ENCODE results near the gene WRAP53.

DNA sequence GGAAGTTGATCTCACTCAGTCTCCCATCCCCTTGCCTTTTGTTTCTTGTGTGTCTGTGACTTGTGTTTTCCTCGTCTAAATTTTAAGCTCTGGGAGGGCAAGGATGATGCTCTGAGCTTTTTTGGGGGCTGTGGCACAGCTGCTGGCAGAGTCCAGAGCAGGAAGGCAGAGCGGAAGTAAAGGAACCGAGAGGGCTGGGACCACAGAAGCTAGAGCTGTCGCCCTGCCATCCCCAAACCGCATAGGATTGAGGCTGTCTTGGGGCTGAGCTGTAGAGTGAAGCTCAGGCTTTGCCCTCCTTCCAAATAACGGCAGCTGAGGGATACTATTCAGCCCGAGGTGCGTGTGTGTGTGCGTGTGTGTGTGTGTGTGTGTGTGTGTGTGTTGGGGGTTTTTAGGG lies 25.5 kb downstream of the WRAP53 start:
- TF ChIP-seq, protein P1, sequence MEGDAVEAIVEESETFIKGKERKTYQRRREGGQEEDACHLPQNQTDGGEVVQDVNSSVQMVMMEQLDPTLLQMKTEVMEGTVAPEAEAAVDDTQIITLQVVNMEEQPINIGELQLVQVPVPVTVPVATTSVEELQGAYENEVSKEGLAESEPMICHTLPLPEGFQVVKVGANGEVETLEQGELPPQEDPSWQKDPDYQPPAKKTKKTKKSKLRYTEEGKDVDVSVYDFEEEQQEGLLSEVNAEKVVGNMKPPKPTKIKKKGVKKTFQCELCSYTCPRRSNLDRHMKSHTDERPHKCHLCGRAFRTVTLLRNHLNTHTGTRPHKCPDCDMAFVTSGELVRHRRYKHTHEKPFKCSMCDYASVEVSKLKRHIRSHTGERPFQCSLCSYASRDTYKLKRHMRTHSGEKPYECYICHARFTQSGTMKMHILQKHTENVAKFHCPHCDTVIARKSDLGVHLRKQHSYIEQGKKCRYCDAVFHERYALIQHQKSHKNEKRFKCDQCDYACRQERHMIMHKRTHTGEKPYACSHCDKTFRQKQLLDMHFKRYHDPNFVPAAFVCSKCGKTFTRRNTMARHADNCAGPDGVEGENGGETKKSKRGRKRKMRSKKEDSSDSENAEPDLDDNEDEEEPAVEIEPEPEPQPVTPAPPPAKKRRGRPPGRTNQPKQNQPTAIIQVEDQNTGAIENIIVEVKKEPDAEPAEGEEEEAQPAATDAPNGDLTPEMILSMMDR (IDR thresholded peaks at IDR 0.05): no peak
- TF ChIP-seq POLR2AphosphoS5 (IDR thresholded peaks at IDR 0.05): no peak
- TF ChIP-seq POLR2A (IDR thresholded peaks at IDR 0.05): no peak
- no peak for TF ChIP-seq EP300 (IDR thresholded peaks at IDR 0.05; ENCODE audit: low read depth)

Measured in transverse colon (tissue), 4 donors.